GM23248 (cell line): ENCODE data around the gene CDK15. TPM values are rescaled to one million over a fixed set of nuclear protein-coding genes. Genes with fewer than 3 reads are reported as not detected.
A peak's percentile ranks its signal among the peaks of the same experiment; 100 is the strongest.
"Not testable (repeated sequence)": the region's sequence is repeated elsewhere in the genome, so short reads cannot be mapped to it uniquely, and the experiment has no call there.

Source experiments
- DNase-seq: peaks from one replicate; pipeline ENCODE4 v3.0.0-alpha.2; 2015
- H2AFZ ChIP-seq: fragments of 200-600 bp; sonication (generic); 2 replicates; pipeline ENCODE4 v1.6.1; 2016; ENCODE audit warnings: antibody characterized with exemption
- H3F3A ChIP-seq: fragments of 200-600 bp; sonication (generic); 2 replicates; pipeline ENCODE4 v1.6.1; 2016; ENCODE audit warnings: mild to moderate bottlenecking, antibody characterized with exemption, mixed run types; ENCODE audit not compliant: insufficient read depth
- H3K27ac ChIP-seq: fragments of 200-600 bp; sonication (generic); 2 replicates; pipeline ENCODE4 v1.5.1; 2016; ENCODE audit warnings: mild to moderate bottlenecking
- H3K27me3 ChIP-seq: fragments of 200-600 bp; sonication (generic); replicated peaks from 2 replicates; pipeline ENCODE4 v1.6.1; 2016; ENCODE audit warnings: mild to moderate bottlenecking; ENCODE audit not compliant: insufficient read depth
- H3K36me3 ChIP-seq: fragments of 200-600 bp; sonication (generic); 2 replicates; pipeline ENCODE4 v1.6.1; 2016; ENCODE audit warnings: low read depth, mild to moderate bottlenecking
- H3K4me1 ChIP-seq: fragments of 200-600 bp; sonication (generic); 2 replicates; pipeline ENCODE4 v1.6.1; 2016; ENCODE audit warnings: mild to moderate bottlenecking; ENCODE audit not compliant: insufficient read depth
- H3K4me2 ChIP-seq: fragments of 200-600 bp; sonication (generic); one replicate; pipeline ENCODE4 v1.6.1; 2016; ENCODE audit warnings: mild to moderate bottlenecking; ENCODE audit not compliant: unreplicated experiment
- H3K4me3 ChIP-seq: fragments of 200-600 bp; sonication (generic); 2 replicates; pipeline ENCODE4 v1.5.1; 2016; ENCODE audit warnings: mild to moderate bottlenecking
- H3K79me2 ChIP-seq: fragments of 200-600 bp; sonication (generic); 2 replicates; pipeline ENCODE4 v1.6.1; 2016; ENCODE audit warnings: mild to moderate bottlenecking; ENCODE audit not compliant: insufficient read depth
- H3K9ac ChIP-seq: fragments of 200-600 bp; sonication (generic); 2 replicates; pipeline ENCODE4 v1.6.1; 2016; ENCODE audit warnings: mild to moderate bottlenecking
- H3K9me2 ChIP-seq: fragments of 200-600 bp; sonication (generic); 2 replicates; pipeline ENCODE4 v1.6.1; 2016; ENCODE audit warnings: mixed run types, mild to moderate bottlenecking, moderate library complexity; ENCODE audit not compliant: insufficient read depth
- H3K9me3 ChIP-seq: fragments of 200-600 bp; sonication (generic); one replicate; pipeline ENCODE4 v1.6.1; 2017; ENCODE audit warnings: low read depth
- H4K20me1 ChIP-seq: fragments of 200-600 bp; sonication (generic); 2 replicates; pipeline ENCODE4 v1.6.0; 2016; ENCODE audit not compliant: insufficient read depth
- EZH2 ChIP-seq: fragments of 200-600 bp; sonication (generic); IDR thresholded peaks from 2 replicates; pipeline ENCODE4 v1.6.1; 2018; ENCODE audit warnings: antibody characterized with exemption, mild to moderate bottlenecking; ENCODE audit not compliant: insufficient read depth, poor library complexity, severe bottlenecking
- EZH2phosphoT487 ChIP-seq: fragments of 200-600 bp; sonication (generic); IDR thresholded peaks from 2 replicates; pipeline ENCODE4 v1.6.1; 2018; ENCODE audit warnings: antibody characterized with exemption, moderate library complexity, mild to moderate bottlenecking, low read depth; ENCODE audit not compliant: insufficient read depth
- WGBS, 2 experiments: methylation state at CpG; one replicate each; pipeline ENCODE4 v1.1.6; 2015 to 2017; ENCODE audit warnings: low lambda C conversion rate in 2 of 2, low coverage in 1 of 2; ENCODE audit errors: missing lambda C conversion rate in 2 of 2; 5-methylcytosine and 5-hydroxymethylcytosine counted together
- in situ Hi-C: fragments of 300-500 bp; cut with MboI; formaldehyde crosslinking; loops from 2 replicates; pipeline ENCODE4 v1.15.0; 2020
- polyA plus RNA-seq: library from polyadenylated mRNA; unstranded; fragments of >200 nt; fragmentation: Nextera tagmentation; extraction: Ambion mirVana; gene quantifications from 2 replicates; pipeline ENCODE4 v1.2.1, GENCODE V29; 2016
- total RNA-seq: library from RNA; depleted of rRNA; stranded (reverse); fragments of >200 nt; shearing (Covaris generic); gene quantifications from 2 replicates; pipeline ENCODE4 v1.2.3, GENCODE V29; 2014

CDK15 gene
- total and polyA plus RNA-seq, 2 experiments from 2014 or later = 0.88 to 1.3 TPM

DNA sequence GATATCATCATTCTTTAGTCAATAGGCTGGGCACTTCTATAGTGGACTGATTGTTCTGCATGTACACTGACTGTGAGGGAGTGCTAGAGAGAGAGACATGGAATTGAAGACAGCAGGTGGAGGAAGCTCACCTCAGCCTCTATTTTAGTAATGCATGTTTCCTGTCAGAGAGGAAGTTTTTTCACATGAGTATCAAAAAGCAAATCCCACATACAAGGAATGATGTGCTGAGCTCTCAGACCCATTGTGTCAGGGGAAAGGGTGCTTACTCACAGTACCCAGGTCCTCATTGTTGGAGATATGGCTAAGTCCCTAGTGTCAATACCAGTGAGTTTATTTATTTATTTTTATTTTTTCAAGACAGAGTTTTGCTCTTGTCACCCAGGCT, 9.9 kb upstream of the CDK15 start:
- Histone ChIP-seq H3K9ac (no peak overlapping the region), H3K4me1 (peaks cover 41% of the 10 kb centered on the region), H3K79me2 (no peaks in the 10 kb centered on the region), H3F3A (peaks cover 44% of the 10 kb centered on the region), H4K20me1 (no peaks in the 10 kb centered on the region), H3K4me3 (no peak overlapping the region), H3K36me3 (no peaks in the 10 kb centered on the region), H3K9me2 (no peaks in the 10 kb centered on the region), H3K27ac (no peak overlapping the region), H2AFZ (no peak overlapping the region), H3K4me2 (no peak overlapping the region), H3K9me3 (no peaks in the 10 kb centered on the region), H3K27me3 (no peaks in the 10 kb centered on the region)
- TF ChIP-seq EZH2 (no peak), EZH2phosphoT487 (no peak)
- no peak for DNase-seq
- in situ Hi-C loops = loop anchor here (10.0 kb wide), 1 partner anchor 388 kb away; no protein-coding TSS in a partner anchor

- Histone ChIP-seq H4K20me1 (no peaks in the 10 kb centered on the region), H3K79me2 (no peaks in the 10 kb centered on the region), H3K27me3 (no peaks in the 10 kb centered on the region), H3K9ac (peak overlapping the region; percentile 60), H3K4me3 (peak overlapping the region; percentile 12; the same call in 1 of the 2 replicates), H3F3A (peaks cover 44% of the 10 kb centered on the region), H3K9me3 (no peaks in the 10 kb centered on the region), H3K27ac (peak overlapping the region; percentile 86), H3K36me3 (no peaks in the 10 kb centered on the region), H2AFZ (no peak overlapping the region), H3K9me2 (no peaks in the 10 kb centered on the region), H3K4me1 (peaks cover 41% of the 10 kb centered on the region), H3K4me2 (peak overlapping the region; percentile 59)
- in situ Hi-C loops = loop anchor here (10.0 kb wide), 1 partner anchor 387 kb away; no protein-coding TSS in a partner anchor
- 50 to 52% methylated on average over 5 of the region's 5 CpGs for WGBS, 2 experiments
- TF ChIP-seq EZH2 (no peak), EZH2phosphoT487 (no peak)
- DNase-seq = peak; percentile 83
Measured at GRCh38 chr2:201797175-201797840, 9.0 kb upstream of the CDK15 start.

DNA sequence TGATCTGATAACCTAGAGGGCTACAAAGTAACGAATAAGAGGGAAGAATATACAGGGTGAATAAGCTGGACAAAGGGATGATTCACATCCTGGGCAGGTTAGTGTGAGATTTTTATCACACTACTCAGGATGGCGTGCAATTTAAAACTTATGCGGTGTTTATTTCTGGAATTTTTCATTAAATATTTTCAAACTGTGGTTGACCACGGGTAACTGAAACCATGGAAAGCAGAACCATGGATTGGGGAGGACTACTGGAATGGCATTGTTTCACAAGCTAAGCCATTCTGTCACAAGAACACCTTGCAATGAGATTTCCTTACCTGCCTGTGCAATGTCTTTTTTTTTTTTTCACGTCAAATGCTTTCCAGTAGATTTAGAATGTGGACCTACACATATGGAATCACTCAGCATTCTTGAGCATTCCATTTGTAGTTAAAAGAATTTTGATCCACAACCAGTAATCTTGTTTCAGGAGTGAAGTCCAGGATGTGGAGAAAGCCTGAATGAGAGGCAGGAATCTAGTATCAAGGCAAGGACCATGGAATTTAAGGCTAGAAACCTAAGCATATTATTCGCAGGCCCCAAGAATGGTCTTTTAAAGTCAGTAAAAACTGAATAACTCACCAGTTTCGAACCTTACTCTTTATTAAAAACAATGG, 8.0 kb upstream of the CDK15 start:
- Histone ChIP-seq H3K79me2 (no peaks in the 10 kb centered on the region), H3K9me2 (no peaks in the 10 kb centered on the region), H3K27me3 (no peaks in the 10 kb centered on the region), H3K4me3 (peak overlapping the region; percentile 34), H3K4me2 (peak overlapping the region; percentile 67), H2AFZ (peak overlapping the region; percentile 8; the same call in 1 of the 2 replicates), H3K9me3 (no peaks in the 10 kb centered on the region), H3F3A (peaks cover 43% of the 10 kb centered on the region), H3K27ac (peak overlapping the region; percentile 86), H4K20me1 (no peaks in the 10 kb centered on the region), H3K9ac (peak overlapping the region; percentile 60; the same call in 1 of the 2 replicates), H3K4me1 (peaks cover 40% of the 10 kb centered on the region), H3K36me3 (no peaks in the 10 kb centered on the region)
- TF ChIP-seq EZH2phosphoT487 = peak; percentile 56; the same call in 1 of the 2 replicates
- TF ChIP-seq EZH2 = no peak
- WGBS, 2 experiments = 12 to 14% methylated on average over 7 of the region's 7 CpGs
- peak; percentile 94 for DNase-seq
- in situ Hi-C loops = loop anchor here (10.0 kb wide), 1 partner anchor 386 kb away; no protein-coding TSS in a partner anchor

- 45 to 60% methylated on average over 2 of the region's 2 CpGs for WGBS, 2 experiments
- in situ Hi-C loops = loop anchor here (10.0 kb wide), 1 partner anchor 386 kb away; no protein-coding TSS in a partner anchor
- Histone ChIP-seq H3K9ac (peak overlapping the region; percentile 28; the same call in 1 of the 2 replicates), H2AFZ (peak overlapping the region; percentile 8; the same call in 1 of the 2 replicates), H3K27ac (peak overlapping the region; percentile 86), H3K4me1 (peaks cover 36% of the 10 kb centered on the region), H3K4me2 (peak overlapping the region; percentile 67), H3F3A (peaks cover 40% of the 10 kb centered on the region), H3K4me3 (peak overlapping the region; percentile 34)
- H3K9me3 ChIP-seq, H3K36me3 ChIP-seq, H3K79me2 ChIP-seq, H3K9me2 ChIP-seq, H4K20me1 ChIP-seq, H3K27me3 ChIP-seq: not testable (repeated sequence)
- peak; percentile 53 for DNase-seq
Measured at GRCh38 chr2:201798914-201799285, 7.4 kb upstream of the CDK15 start.
